ENCODE results near the gene KRT35. TPM values are rescaled to one million over a fixed set of nuclear protein-coding genes. Genes with fewer than 3 reads are reported as not detected.

Gene KRT35
- polyA plus RNA-seq (ENCODE audit: insufficient read length in 12 of 12), result under 1 TPM in 1 of 12 donors, not detected in 11; 0.11 TPM
- long read RNA-seq, donor 1, result 0 reads
- long read RNA-seq, donor 2, result 0 reads
- long read RNA-seq, donor 3, result 0 reads
- long read RNA-seq, donor 4, result 0 reads
- long read RNA-seq, donor 5, result 0 reads
- long read RNA-seq, donor 6, result 0 reads
- long read RNA-seq, donor 7, result 0 reads
- long read RNA-seq, donor 8, result 0 reads
- long read RNA-seq, donor 9, result 0 reads
- long read RNA-seq, donor 10, result 0 reads
- long read RNA-seq, donor 11, result 0 reads

- no peak for DNase-seq
These were observed at the start of gene KRT35 for GRCh38 chr17:41481036-41481435. Gene KRT35 (minus strand): TSS chr17:41481151. CDS start chr17:41481097, 54 bp downstream.

GRCh38 chr17:41530062-41531048 lies 49.4 kb upstream of the KRT35 start:
- DNase-seq, result no peak

- DNase-seq, result no peak
These were observed 48.6 kb upstream of the KRT35 start for GRCh38 chr17:41529491-41529915.

- no peak for DNase-seq
These were observed 48.0 kb upstream of the KRT35 start for GRCh38 chr17:41528959-41529353.

- no peak for DNase-seq
These were observed 46.4 kb upstream of the KRT35 start for GRCh38 chr17:41527063-41528023.

GRCh38 chr17:41524261-41524660 lies 43.3 kb upstream of the KRT35 start:
- no peak for DNase-seq

GRCh38 chr17:41523787-41524186 lies 42.8 kb upstream of the KRT35 start:
- no peak for DNase-seq

- DNase-seq, result no peak
These were observed 42.3 kb upstream of the KRT35 start for GRCh38 chr17:41523225-41523593.

- DNase-seq, result no peak
These were observed 41.6 kb upstream of the KRT35 start for GRCh38 chr17:41522301-41523224.

GRCh38 chr17:41521574-41522261 lies 40.8 kb upstream of the KRT35 start:
- DNase-seq, result no peak

GRCh38 chr17:41520821-41521521 lies 40.0 kb upstream of the KRT35 start:
- no peak for DNase-seq

GRCh38 chr17:41519501-41520224 lies 38.7 kb upstream of the KRT35 start:
- DNase-seq, result no peak

GRCh38 chr17:41518789-41519449 lies 38.0 kb upstream of the KRT35 start, which contains the start of gene KRT15:
Gene KRT15 (minus strand): TSS chr17:41518890. CDS start chr17:41518827, 63 bp downstream.
- no peak for DNase-seq

- DNase-seq, result no peak
These were observed 37.1 kb upstream of the KRT35 start for GRCh38 chr17:41518031-41518430.

- no peak for DNase-seq
These were observed 35.9 kb upstream of the KRT35 start for GRCh38 chr17:41516830-41517283.

GRCh38 chr17:41516147-41516829 lies 35.3 kb upstream of the KRT35 start:
- no peak for DNase-seq

- DNase-seq, result no peak
These were observed 32.2 kb upstream of the KRT35 start for GRCh38 chr17:41513168-41513547.
